H1 (cell line): ENCODE results near the gene ACAP2. TPM values are rescaled to one million over a fixed set of nuclear protein-coding genes. Genes with fewer than 3 reads are reported as not detected.

Source experiments
- CTCF ChIA-PET: fragments of 300-600 bp; sonication (Branson Sonifier 250); formaldehyde crosslinking; loops from one replicate; lab custom pipeline; 2021; ENCODE audit not compliant: partially characterized antibody; lab: Charles Lee
- POLR2A ChIA-PET: fragments of 300-600 bp; sonication (Branson Sonifier 250); formaldehyde crosslinking; loops from one replicate; lab custom pipeline; 2021; ENCODE audit warnings: inconsistent platforms; ENCODE audit not compliant: partially characterized antibody; lab: Charles Lee
- DNase-seq, 2 experiments: peaks; one replicate each; pipeline versions ENCODE4 v3.0.0 to v3.0.0-alpha.2; 2010 to 2022; ENCODE audit warnings: low spot score in 2 of 2, low read depth in 1 of 2, mixed read lengths in 1 of 2
- FAIRE-seq: peaks from 2 replicates; lab custom pipeline; 2011; peaks lifted over from hg19 to GRCh38; lab: Jason Lieb, UNC
- H2AFZ ChIP-seq: 2 replicates; pipeline ENCODE4 v1.8.1; 2012; ENCODE audit warnings: low read length, inconsistent platforms
- H2AK5ac ChIP-seq: 2 replicates; pipeline ENCODE4 v1.6.1; 2013; ENCODE audit warnings: low read depth, low read length
- H2BK120ac ChIP-seq: replicated peaks from 2 replicates; pipeline ENCODE3; 2013; ENCODE audit warnings: low read depth, low read length, inconsistent platforms
- H2BK12ac ChIP-seq: 2 replicates; pipeline ENCODE4 v1.6.1; 2013; ENCODE audit warnings: low read depth, low read length
- H2BK15ac ChIP-seq: 2 replicates; pipeline ENCODE4 v1.6.1; 2013; ENCODE audit warnings: low read length
- H2BK20ac ChIP-seq: 2 replicates; pipeline ENCODE4 v1.6.1; 2013; ENCODE audit warnings: low read length
- H2BK5ac ChIP-seq: 2 replicates; pipeline ENCODE4 v1.6.1; 2013; ENCODE audit warnings: low read depth, low read length
- H3K14ac ChIP-seq: 2 replicates; pipeline ENCODE4 v1.6.1; 2013; ENCODE audit warnings: inconsistent platforms; ENCODE audit not compliant: insufficient read length
- H3K18ac ChIP-seq: 2 replicates; pipeline ENCODE4 v1.6.1; 2013; ENCODE audit warnings: low read length; ENCODE audit errors: extremely low read depth
- H3K23ac ChIP-seq: 2 replicates; pipeline ENCODE4 v1.6.1; 2013; ENCODE audit warnings: inconsistent platforms; ENCODE audit not compliant: insufficient read length
- H3K23me2 ChIP-seq: 2 replicates; pipeline ENCODE4 v1.6.1; 2013; ENCODE audit warnings: low read depth, low read length
- H3K27ac ChIP-seq: 2 replicates; pipeline ENCODE4 v1.6.1; 2011; ENCODE audit warnings: low read depth, low read length, inconsistent platforms
- H3K27me3 ChIP-seq, 4 experiments: replicated peaks in 1 of 4; 1 replicate in 1 of 4; 2 replicates in 3 of 4; pipeline versions ENCODE4 v1.6.1 to v1.8.1; 2011 to 2013; ENCODE audit warnings: low read length in 3 of 4, mild to moderate bottlenecking in 3 of 4, inconsistent platforms in 2 of 4, mixed read lengths in 2 of 4, moderate library complexity in 1 of 4; ENCODE audit not compliant: control insufficient read depth in 3 of 4, insufficient read depth in 3 of 4; ENCODE audit errors: extremely low read depth in 1 of 4
- H3K36me3 ChIP-seq, 4 experiments: 2 replicates each; pipeline versions ENCODE4 v1.6.1 to v1.8.1; 2011 to 2013; ENCODE audit warnings: mild to moderate bottlenecking in 4 of 4, low read length in 3 of 4, moderate library complexity in 2 of 4, control low read depth in 1 of 4, inconsistent platforms in 1 of 4; ENCODE audit not compliant: insufficient read depth in 4 of 4, control insufficient read depth in 2 of 4
- H3K4ac ChIP-seq: replicated peaks from 2 replicates; pipeline ENCODE3; 2013; ENCODE audit warnings: low read length, low read depth, mixed read lengths, inconsistent platforms; ENCODE audit not compliant: insufficient read length
- H3K4me1 ChIP-seq, 4 experiments: replicated peaks in 1 of 4; 1 replicate in 1 of 4; 2 replicates in 3 of 4; pipeline versions ENCODE4 v1.6.1 to v1.8.1; 2011 to 2013; ENCODE audit warnings: low read length in 3 of 4, inconsistent platforms in 2 of 4, mixed read lengths in 1 of 4; ENCODE audit not compliant: insufficient read depth in 4 of 4, control insufficient read depth in 3 of 4
- H3K4me2 ChIP-seq, 2 experiments: 2 replicates each; pipeline versions ENCODE4 v1.6.1 to v1.8.1; 2011 to 2013; ENCODE audit warnings: low read depth in 2 of 2, low read length in 2 of 2, control low read depth in 1 of 2, inconsistent platforms in 1 of 2, mild to moderate bottlenecking in 1 of 2; ENCODE audit not compliant: insufficient read depth in 1 of 2
- H3K4me3 ChIP-seq, 4 experiments: fragments of 200-600, 300-600 bp in 1 of 4; sonication (generic), shearing (Covaris generic), sonication (Bioruptor Twin) in 1 of 4; 2 replicates each; pipeline versions ENCODE4 v1.5.1 to v1.8.1; 2011 to 2016; ENCODE audit warnings: low read length in 4 of 4, low read depth in 3 of 4, control low read depth in 2 of 4, inconsistent platforms in 2 of 4, mild to moderate bottlenecking in 2 of 4, mixed read lengths in 1 of 4, moderate library complexity in 1 of 4; ENCODE audit not compliant: insufficient read depth in 2 of 4; ENCODE audit errors: extremely low read depth in 1 of 4
- H3K56ac ChIP-seq: replicated peaks from 2 replicates; pipeline ENCODE3; 2013; ENCODE audit warnings: low read depth, mild to moderate bottlenecking, mixed read lengths, low read length, inconsistent platforms; ENCODE audit not compliant: insufficient read length
- H3K79me1 ChIP-seq: 2 replicates; pipeline ENCODE4 v1.6.1; 2013; ENCODE audit warnings: low read depth, low read length, control low read depth
- H3K79me2 ChIP-seq, 2 experiments: 2 replicates each; pipeline versions ENCODE4 v1.6.1 to v1.8.1; 2012 to 2013; ENCODE audit warnings: low read length in 2 of 2, mild to moderate bottlenecking in 2 of 2, inconsistent platforms in 1 of 2; ENCODE audit not compliant: insufficient read depth in 2 of 2, control insufficient read depth in 1 of 2
- H3K9ac ChIP-seq, 4 experiments: replicated peaks in 1 of 4; 1 replicate in 1 of 4; 2 replicates in 3 of 4; pipeline versions ENCODE4 v1.6.1 to v1.8.1; 2011 to 2013; ENCODE audit warnings: low read depth in 3 of 4, low read length in 3 of 4, control low read depth in 2 of 4, mild to moderate bottlenecking in 2 of 4, moderate library complexity in 2 of 4, inconsistent platforms in 1 of 4; ENCODE audit errors: extremely low read depth in 1 of 4
- H3K9me3 ChIP-seq, 2 experiments: 2 replicates each; pipeline versions ENCODE4 v1.6.1 to v1.8.1; 2012 to 2013; ENCODE audit warnings: mild to moderate bottlenecking in 2 of 2, moderate library complexity in 2 of 2, control low read depth in 1 of 2, inconsistent platforms in 1 of 2, low read depth in 1 of 2, low read length in 1 of 2, mixed read lengths in 1 of 2; ENCODE audit not compliant: insufficient read depth in 2 of 2
- H4K20me1 ChIP-seq, 2 experiments: replicated peaks in 1 of 2; 2 replicates each; pipeline versions ENCODE3 to v1.8.1; 2011 to 2013; ENCODE audit warnings: inconsistent platforms in 2 of 2, low read length in 2 of 2, mild to moderate bottlenecking in 1 of 2; ENCODE audit not compliant: insufficient read depth in 2 of 2, control insufficient read depth in 1 of 2
- H4K5ac ChIP-seq: 2 replicates; pipeline ENCODE4 v1.6.1; 2013; ENCODE audit warnings: low read length, low read depth, mixed read lengths, inconsistent platforms; ENCODE audit not compliant: insufficient read length
- H4K8ac ChIP-seq: 2 replicates; pipeline ENCODE4 v1.8.0; 2013; ENCODE audit warnings: mild to moderate bottlenecking, moderate library complexity, low read length, inconsistent platforms; ENCODE audit not compliant: insufficient read depth; ENCODE audit errors: extremely low read depth
- H4K91ac ChIP-seq: replicated peaks from 2 replicates; pipeline ENCODE3; 2013; ENCODE audit warnings: low read length, mixed read lengths, inconsistent platforms; ENCODE audit not compliant: insufficient read length
- CEBPB ChIP-seq: IDR thresholded peaks from 2 replicates; pipeline ENCODE4 v1.6.1; 2012; ENCODE audit warnings: low read depth, low read length
- FOSL1 ChIP-seq: IDR thresholded peaks from 2 replicates; pipeline ENCODE4 v1.6.1; 2011; ENCODE audit warnings: mild to moderate bottlenecking, low read depth, low read length, moderate library complexity; ENCODE audit not compliant: insufficient read depth
- NANOG ChIP-seq: IDR thresholded peaks from 2 replicates; pipeline ENCODE4 v1.6.1; 2011; ENCODE audit warnings: low read length, low read depth, mild to moderate bottlenecking, inconsistent platforms; ENCODE audit not compliant: insufficient read depth, poor library complexity, severe bottlenecking
- SIN3A ChIP-seq, 2 experiments: IDR thresholded peaks in 1 of 2; conservative IDR thresholded peaks in 1 of 2; 2 replicates each; pipeline ENCODE4 v1.6.1; 2011 to 2012; ENCODE audit warnings: low read length in 2 of 2, improper control_type of control experiment in 1 of 2, low read depth in 1 of 2, mild to moderate bottlenecking in 1 of 2
- TAF7 ChIP-seq: optimal IDR thresholded peaks from 2 replicates; pipeline ENCODE3; 2011; ENCODE audit warnings: low read depth, mild to moderate bottlenecking, inconsistent platforms, low read length, moderate library complexity, borderline replicate concordance
- WGBS, 2 experiments: shearing (Covaris generic) in 1 of 2; methylation state at CpG; one replicate each; pipeline versions ENCODE4 v1.1.6 to v1.1.7; 2013 to 2015; ENCODE audit warnings: low lambda C conversion rate in 2 of 2, mixed read lengths in 2 of 2, inconsistent platforms in 1 of 2, low coverage in 1 of 2, missing lambda C conversion rate in 1 of 2; ENCODE audit not compliant: insufficient replicate concordance in 2 of 2, insufficient coverage in 1 of 2, insufficient read length in 1 of 2; ENCODE audit errors: extremely low coverage in 1 of 2, missing lambda C conversion rate in 1 of 2; 5-methylcytosine and 5-hydroxymethylcytosine counted together
- polyA plus RNA-seq, 7 experiments: library from polyadenylated mRNA; depleted of rRNA in 3 of 7; stranded (reverse) in 5 of 7; unstranded in 2 of 7; fragments of >200 nt in 5 of 7; fragments of 200-250 nt in 2 of 7; gene quantifications; 1 replicate in 5 of 7; 2 replicates in 1 of 7; 4 replicates in 1 of 7; pipeline versions ENCODE4 v1.2.1 to v1.2.3, GENCODE V29; 2011 to 2013; ENCODE audit warnings: missing spikeins in 2 of 7, mixed read lengths in 2 of 7
- total RNA-seq: library from RNA; stranded (reverse); fragmentation: NEBNext Ultra II Directional; extraction: Animal tissue kit (Norgen Biotek cat#: 25700); gene quantifications from 2 replicates; pipeline ENCODE4 v1.2.1, GENCODE V29; 2021

ACAP2 gene
- total and polyA plus RNA-seq, 2 of the 8 experiments (the other 6 are each of a cell fraction or from before 2014, with no cell fraction given) = 7.7 to 37.3 TPM

DNA sequence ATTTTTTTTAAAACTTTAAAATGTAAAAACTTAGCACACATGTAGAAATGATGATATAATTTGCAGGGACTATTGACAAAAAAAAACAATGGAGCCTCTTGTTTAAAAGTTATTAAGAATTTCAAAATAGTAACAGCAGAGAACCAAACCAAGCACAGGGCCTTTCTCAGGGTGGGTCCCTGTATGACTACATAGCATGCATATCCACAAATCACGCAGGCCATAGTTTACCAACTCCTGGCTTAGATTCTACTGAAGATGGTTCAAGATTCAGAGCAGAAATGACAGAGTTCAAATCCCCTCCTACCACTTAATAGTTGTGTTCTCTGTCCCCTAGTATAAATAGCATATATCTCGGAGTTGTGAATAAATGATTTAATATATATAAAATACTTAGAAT, 19.0 kb downstream of the ACAP2 start:
- WGBS, 2 experiments = 93% methylated on average over 2 of the region's 2 CpGs; no CpG with 5 or more reads in 1 of the 2 experiments
- FAIRE-seq (no peak), DNase-seq (no peak)
- Histone ChIP-seq H4K91ac (no peak overlapping the region), H2BK15ac (no peak overlapping the region), H4K20me1 (no peaks in the 10 kb centered on the region), H3K18ac (no peak overlapping the region), H3K79me1 (no peaks in the 10 kb centered on the region), H3K23ac (no peak overlapping the region), H3K4me2 (no peak overlapping the region), H3K79me2 (peaks cover 0 to 69% of the 10 kb centered on the region in 2 experiments; a peak in 3 of 4 replicates), H2BK120ac (no peak overlapping the region), H3K4me1 (no peaks in the 10 kb centered on the region), H3K4ac (no peak overlapping the region), H2BK12ac (no peak overlapping the region), H3K9me3 (no peaks in the 10 kb centered on the region), H4K8ac (no peak overlapping the region), H2AFZ (no peak overlapping the region), H3K56ac (no peak overlapping the region), H2BK20ac (no peak overlapping the region), H3K4me3 (no peak overlapping the region), H3K36me3 (no peaks in the 10 kb centered on the region), H4K5ac (no peak overlapping the region), H3K27ac (no peak overlapping the region), H3K14ac (no peak overlapping the region), H3K27me3 (no peaks in the 10 kb centered on the region), H3K9ac (no peak overlapping the region), H3K23me2 (no peaks in the 10 kb centered on the region; the same call in 1 of the 2 replicates), H2BK5ac (no peak overlapping the region), H2AK5ac (no peak overlapping the region)
- CTCF ChIA-PET = no interaction called here
- POLR2A ChIA-PET = no interaction called here
- TF ChIP-seq SIN3A (conservative IDR thresholded peaks at IDR 0.05 in 1 of 2, IDR thresholded peaks at IDR 0.05 in 1 of 2; ENCODE audit: low read depth in 1 of 2, low read length in 2 of 2) (no peak), NANOG (no peak), FOSL1 (no peak), TAF7 (no peak), CEBPB (no peak)
